D341Med (cell line): ENCODE measurements around the gene SNPH.
A peak's percentile ranks its signal among the peaks of the same experiment; 100 is the strongest.

ENCODE experiments used
- DNase-seq: peaks from one replicate; pipeline ENCODE4 v3.0.0; 2012; ENCODE audit warnings: low spot score

The SNPH gene

DNA sequence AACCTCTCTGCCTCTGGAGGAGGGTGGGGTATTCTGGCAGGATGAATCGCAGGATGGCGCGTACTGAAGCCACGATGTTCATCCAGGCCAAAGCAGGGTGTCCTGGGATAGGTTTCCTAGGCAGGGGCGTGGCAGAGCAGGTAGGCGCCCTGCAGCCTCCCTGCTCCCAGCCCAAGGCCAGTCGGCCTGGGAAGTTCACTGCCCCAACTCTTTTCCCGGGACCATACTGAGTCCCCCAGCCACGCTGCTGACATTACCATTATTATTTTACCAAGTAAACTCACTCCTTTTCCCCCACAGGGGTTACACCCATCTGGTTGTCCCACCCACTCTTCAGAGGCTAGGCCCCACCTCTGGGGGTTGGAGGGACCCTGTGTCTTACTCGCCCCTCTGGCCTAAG is 41.1 kb downstream of the SNPH start:
- DNase-seq: no peak

DNA sequence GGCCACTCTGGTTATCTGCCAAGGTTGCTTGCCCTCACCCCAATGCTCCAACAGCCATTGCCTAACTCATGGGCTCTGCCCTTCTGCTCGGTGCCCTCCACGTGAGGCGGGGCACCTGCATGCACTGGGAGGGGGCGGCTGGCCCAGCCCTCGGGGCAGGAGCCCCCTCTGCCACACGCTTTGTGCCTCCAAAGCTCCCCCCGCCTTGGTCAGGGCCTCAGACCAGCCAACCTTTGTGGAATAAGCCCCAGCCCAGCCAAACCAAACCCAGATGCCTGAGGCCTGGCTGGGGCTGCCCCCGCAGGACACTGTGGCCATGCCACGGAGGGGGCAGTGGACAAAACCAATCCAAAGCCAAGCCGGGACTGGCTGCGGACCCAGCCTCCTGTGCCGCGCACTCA is 41.5 kb downstream of the SNPH start:
- no peak for DNase-seq

DNA sequence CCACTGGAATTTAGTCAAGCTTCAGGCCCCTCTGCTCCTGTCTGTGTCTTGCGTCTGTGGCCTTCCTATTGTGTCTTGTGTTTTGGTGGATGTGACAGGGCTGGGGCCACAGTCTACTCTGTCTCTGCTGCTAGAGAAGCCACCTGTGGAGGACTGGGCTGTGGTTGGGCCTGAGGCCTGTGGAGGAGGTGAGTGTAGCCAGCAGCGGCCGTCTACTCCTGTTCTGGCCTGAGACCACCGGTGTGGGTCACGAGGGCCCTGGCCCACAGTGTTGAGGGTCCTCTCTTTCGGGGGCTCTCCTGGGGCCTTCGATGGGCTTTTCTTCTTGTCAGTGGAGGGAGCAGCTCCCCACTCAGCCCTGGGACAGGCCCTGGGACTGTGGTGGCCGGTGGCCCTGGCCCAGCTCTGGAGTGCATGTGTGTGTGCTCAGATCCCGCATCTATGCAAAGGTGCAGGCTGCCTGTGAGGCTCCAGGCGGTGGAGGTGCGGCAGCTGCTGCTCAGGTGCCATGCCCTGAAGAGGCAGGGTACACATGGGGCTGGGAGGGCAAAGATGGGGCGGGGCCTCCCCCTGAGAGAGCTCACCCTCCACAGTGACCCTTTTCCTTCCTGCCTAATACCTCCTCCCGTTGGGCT is 42.1 kb downstream of the SNPH start:
- no peak for DNase-seq

DNA sequence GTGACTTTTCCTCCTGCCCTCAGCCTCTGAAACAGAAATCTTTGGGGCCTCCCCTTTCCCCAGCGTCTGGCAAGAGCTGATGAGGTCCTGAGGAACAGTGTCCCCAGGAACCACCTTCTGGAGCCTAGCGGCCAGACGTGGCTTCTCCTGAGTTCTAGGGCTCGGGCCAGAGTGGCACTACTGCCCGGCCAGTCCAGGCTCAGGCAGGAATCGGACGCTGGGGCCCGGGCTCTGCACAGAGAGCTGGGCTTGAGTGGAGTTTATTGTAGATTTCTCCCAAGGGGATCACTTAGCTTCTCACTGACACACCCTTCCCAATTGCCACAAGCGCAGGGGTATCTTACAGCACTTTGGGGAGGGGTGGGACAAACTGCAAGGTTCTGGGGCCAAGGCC is 42.6 kb downstream of the SNPH start:
- DNase-seq: no peak

DNA sequence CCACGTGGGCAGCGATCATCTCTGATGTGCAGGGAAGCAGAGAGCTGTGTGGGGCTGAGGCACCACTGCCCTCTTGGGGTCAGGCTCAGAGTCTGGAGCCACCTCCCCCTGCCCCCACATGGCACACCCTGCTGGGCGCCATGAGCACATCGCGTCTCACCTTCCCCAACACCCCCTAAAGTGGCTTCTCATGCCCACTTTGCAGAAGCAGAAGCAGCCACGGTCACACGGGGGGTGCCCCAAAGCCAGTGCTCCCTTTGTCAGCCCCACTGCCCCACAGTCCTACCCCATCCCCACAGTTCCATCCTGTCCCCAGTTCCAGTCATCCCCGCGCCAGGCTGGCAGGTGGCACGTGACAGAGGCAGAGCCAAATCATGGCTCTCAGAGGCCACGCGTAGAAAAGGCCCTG is 43.3 kb downstream of the SNPH start:
- no peak for DNase-seq

DNA sequence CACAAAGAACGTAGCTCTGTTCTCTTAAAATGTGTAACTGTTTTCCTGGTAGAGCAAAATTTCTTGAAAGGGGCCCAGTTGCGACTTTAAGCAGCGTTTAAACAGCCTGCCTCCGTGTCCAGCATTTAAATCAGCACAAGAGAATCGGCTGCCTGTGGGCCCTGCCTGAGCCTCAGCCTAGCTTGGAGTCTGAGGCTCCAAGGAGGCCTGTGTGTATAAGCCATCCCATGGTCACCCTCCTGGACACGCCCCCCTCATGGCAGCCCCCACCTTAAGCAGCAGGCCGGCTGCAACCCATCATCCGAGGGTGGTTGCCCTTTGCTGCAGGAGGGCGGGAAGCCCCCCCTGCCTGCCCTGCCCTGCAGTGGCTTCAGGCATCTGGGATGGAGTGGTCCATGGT is 44.0 kb downstream of the SNPH start:
- no peak for DNase-seq

DNA sequence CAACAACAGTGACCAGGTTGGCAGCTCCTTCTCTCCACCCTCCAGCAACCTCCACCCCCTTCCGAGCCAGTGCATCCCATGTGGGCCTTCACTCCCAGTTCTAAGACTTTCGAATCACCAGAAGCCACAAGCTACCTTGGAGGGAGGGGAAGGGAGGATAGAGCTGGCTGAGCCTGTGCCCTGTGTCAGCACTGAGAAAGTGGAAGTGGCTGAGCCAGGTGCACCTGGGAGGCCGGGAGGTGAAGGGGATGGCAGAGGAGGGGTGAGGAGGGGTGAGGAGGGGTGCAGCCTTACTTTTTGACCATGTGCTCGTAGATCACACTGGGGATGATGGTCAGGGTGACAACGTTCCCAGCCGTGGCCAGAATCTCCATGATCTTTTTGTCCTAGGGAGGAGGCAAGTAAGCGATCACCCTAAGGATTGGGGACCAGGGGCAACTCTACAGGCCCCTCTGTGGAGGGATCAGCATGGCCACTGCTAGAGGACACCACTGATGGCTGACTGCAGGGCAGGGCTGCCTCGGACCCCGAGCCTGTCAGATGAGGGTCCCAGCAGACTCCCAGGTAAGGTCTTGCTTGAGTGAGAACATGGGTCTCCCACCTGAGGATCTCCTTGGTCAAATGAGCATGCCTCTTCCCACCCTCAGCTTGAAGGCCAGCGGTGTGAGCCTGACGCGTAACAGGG is 44.6 kb downstream of the SNPH start:
- DNase-seq: no peak

DNA sequence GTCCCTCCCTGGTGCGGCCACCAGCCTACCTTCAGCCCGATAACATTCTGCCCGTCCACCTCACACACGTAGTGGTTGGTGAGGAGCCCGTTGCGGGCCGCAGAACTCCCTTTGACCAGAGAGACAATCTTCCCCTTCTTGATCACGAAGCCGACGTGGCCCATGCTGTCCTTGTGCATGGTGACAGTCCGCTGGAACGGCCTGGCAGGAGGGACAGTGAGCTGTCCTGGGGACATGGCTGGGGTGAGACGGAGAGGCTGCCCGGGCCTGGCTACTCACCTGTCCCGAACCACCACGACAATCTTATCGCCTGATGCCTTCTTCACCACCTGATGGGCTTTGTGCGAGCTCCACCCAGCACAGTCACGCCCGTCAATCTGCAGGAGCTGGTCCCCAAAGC is 46.2 kb downstream of the SNPH start:
- no peak for DNase-seq

DNA sequence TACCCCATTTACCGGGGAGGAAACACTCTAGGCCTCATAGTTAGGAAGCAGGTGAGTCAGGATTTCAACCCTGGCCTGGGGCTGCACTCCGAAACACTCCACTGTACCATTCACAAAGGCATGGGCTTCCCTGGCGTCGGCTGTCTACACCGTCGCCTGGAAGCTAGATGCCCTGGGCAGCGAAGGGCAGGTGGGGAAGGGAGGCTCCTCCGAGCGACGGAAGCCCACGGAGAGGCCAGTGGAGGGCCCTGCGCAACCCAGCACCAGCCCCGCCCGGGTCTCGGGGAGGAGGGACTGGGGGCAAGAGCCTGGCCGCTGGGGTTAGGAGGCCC is 46.8 kb downstream of the SNPH start:
- no peak for DNase-seq

DNA sequence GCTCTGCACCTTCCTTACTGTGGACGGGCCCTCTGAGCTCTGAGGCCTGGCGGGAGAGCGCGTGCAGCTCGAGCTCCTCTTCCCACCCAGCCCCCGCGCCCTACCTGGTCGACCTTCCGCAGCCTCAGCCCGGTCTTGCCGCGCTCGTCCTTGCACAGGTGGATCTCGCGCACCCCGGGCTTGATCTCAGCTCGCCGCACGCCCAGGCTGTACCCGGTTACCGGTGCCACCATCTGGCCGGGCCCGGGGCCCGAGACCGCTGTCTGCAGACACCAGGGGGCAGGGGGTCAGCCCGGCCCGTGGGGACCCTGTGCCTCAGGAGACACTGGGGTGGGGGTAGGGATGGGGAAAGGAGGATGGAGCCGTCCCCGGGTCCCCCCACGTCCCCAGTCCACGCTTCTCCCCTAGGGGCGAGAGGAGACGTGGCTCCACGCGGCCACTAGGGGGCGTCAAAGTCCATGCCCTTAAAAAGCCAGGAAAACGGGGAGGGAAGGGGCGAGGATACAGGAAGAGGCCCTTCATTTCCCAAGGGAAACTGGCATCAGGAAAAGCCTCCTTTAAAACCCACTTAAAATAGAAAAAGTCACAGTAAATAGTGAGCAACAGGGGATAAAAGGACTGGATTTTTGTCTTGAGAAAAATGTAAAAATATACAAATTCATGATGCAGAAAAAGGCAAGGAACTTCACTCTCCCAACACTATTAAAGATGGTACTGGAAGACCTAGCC is 47.3 kb downstream of the SNPH start:
- peak; percentile 89 for DNase-seq

DNA sequence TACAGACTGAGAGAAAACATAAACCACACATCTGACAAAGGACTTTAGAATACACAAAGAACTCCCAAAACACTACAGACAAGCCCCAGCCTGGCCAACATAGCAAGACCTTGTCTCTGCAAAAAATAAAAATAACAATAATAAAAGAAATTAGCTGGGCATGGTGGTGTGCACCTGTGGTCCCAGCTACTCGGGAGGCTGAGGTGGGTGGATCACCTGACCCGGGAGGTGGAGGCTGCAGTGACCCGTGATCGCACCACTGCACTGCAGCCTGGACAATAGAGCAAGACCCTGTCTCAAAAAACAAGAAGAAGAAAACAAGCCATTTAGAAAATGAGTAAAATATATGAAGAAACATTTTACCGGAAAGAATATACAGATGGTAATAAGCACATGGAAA is 49.7 kb downstream of the SNPH start:
- DNase-seq: no peak

DNA sequence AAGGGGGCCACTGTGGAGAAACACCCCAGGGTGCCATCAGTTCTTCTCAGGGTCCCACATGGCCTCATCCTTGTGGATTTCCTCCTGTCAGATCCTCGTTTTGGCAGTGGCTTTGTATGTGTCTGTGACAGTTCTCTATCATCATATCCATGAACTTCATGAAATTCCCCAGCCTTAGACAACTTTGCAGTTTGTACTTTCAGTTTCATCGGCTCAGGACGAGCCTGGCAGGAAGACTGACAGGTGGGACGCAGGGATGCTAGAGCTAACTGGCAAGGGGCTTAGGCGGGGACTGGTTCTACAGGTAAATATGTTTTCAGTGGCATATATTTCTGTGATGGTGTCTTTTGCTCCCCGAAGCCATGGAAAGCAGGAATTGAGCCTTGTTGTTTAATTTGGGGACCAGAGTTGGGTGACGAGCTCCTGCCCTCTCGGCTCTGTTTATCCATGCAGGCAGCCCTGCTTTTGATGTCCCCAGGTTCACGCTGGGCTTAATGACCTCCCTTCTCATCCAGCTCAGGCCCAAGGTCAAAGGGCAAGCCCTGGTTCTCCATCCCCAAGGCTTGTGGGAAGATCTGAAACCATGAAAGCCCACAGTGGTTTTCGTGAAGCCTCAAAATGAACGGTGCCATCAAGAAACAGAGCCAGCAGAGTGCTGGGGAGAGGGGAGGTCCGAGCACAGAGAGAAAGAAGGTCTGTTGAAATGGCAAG is 51.6 kb downstream of the SNPH start:
- DNase-seq: no peak

DNA sequence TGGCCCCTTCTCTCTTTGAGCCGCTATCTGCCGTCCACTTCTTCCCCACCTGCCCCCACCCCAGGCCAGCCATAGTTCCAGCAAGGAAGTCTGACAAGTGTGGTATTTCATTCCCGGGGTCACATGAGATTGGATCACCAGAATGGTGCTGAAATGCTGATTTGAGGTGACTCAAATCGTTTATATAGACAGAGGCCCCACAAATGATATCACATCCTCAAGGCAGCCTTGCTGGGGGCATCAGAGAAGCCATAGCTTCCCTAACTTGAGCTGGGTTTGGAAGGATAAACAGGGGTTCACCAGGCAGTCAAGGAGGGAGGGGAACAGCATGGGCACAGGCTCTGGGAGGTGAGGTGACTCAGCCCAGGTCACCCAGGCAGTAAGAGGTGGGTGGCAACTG is 53.0 kb downstream of the SNPH start:
- DNase-seq: no peak

DNA sequence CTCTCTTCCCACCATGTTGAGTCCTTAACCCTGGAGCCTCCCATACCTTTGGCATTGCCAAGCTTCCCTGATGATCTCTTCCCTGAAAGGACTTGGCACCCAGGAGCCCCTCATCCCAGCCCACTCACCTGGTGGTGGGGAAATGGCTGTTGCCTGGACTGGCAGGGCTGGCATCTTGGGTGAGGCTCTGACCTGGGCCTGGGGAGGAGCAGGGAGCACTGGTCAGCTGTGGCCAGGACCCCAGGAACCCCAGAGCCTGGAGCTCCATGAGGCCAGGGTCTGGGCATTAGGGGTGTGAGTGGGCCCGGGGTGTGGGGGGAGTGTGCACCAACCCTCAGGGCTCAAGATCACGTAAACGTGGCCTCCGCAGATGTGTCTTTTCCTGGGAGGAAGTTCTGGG is 53.4 kb downstream of the SNPH start:
- DNase-seq: no peak

DNA sequence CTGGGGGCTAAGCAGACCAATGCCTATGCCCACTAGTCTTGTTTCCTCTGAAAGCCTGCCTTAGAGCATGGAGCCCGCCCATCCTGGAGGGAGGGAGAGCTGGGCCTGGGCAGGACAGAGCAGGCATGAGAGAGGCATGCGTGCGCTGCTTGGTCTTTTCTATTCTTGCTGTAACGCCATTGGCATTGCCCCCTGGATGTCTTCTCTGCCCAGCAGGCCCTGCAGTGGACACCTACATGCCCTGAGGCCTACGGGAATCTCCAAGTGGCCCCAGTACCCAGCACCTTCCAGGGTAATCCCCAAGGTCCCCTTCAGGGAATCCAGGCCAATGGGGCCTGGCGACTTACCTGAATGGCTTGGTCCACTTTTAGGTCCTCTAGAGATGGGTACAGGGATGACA is 53.9 kb downstream of the SNPH start:
- no peak for DNase-seq

DNA sequence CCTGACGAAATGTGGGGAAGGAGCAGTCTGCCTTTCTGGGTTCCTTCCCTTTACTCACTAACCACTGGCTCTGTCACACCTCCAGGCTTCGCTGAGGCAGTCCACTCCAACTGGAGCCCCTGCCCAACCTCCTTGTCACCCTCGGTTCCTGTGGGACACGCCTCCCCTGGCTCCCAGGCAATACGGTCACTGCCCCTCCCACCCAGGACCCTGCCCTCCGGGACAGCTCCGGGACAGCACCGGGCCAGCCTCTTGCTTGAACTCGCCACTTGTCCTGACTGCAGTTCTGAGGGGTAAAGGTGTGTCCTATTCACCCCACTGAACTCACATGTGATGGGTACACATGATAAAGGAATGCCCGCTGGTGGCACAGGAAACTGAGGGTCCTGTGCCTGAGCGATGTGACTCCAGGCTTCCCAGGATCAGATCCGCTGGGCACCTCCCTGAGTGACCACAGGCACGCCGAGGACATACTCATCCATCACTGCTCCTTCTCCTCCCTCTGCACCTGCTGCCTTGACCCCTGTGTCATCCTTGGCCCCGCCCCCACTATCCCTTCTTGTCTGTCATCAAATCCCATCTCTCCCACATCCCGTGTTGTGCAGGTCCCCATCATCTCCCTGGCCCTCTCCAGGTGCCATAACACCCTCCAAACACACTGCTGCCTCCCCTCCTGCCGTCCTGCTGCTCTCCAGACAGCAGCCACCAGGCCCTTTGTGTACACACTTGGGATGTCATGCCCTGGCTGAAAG is 55.0 kb downstream of the SNPH start:
- DNase-seq: no peak

DNA sequence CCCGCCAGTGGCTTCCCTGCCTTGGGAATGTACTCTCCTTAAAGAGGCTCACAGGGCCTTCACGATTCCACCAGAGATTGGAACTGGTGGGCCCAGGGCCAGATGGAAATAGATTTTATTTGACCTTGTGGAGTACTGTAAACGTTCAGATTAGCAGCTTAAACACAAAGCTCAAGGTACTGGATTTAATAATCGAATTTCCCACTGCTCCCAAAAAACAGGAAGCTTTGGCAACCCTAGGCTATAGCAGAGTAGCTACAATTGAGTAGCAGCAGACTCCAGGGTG is 55.5 kb downstream of the SNPH start:
- no peak for DNase-seq

DNA sequence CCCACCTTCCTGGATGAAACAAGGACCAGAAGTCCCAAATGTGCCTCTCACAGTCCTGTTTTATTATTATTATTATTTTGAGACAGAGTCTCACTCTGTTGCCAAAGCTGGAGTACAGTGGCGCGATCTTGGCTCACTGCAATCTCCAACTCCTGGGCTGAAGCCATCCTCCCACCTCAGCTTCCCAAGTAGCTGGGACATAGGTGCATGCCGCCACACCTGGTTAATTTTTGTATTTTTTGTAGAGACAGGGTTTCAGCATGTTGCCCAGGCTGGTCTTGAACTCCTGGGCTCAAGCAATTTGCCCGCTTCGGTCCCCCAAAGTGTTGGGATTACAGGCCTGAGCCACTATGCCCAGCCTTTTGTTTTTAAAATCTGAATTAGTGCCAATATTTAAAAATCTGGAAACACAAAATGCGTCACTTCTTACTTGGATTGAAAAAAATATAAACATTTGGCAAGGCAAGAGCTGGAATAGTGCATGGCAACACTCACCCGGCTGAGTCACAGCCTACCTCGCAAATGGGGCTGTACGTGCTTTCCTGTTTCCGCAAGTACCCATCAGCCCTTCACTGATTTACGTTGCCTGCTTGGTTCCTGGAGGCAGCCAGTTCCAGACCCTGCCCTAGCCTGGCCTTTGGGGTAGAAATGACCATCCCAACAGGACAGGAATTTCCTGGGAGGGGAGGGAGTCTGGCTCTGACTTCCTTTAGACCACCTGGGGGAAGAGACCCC is 56.6 kb downstream of the SNPH start:
- DNase-seq: no peak

DNA sequence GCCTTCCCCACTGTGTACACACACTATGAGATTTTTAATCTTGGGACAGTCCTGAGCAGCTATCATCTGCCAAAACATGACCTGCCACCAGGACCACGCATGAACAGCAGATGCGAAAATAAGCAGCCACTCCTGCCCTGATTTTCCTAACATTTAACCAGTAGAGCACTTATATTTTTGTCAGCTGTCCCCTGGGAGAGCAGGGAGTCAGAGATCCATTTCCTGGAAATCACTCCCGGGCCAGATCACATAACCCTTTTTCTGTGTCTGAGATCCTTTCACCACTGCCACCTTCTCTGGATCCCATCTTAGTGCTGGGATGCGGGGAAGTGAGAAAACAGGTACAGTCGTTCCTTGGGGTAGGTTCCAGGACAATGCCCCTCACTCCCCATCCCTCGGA is 57.2 kb downstream of the SNPH start:
- no peak for DNase-seq

DNA sequence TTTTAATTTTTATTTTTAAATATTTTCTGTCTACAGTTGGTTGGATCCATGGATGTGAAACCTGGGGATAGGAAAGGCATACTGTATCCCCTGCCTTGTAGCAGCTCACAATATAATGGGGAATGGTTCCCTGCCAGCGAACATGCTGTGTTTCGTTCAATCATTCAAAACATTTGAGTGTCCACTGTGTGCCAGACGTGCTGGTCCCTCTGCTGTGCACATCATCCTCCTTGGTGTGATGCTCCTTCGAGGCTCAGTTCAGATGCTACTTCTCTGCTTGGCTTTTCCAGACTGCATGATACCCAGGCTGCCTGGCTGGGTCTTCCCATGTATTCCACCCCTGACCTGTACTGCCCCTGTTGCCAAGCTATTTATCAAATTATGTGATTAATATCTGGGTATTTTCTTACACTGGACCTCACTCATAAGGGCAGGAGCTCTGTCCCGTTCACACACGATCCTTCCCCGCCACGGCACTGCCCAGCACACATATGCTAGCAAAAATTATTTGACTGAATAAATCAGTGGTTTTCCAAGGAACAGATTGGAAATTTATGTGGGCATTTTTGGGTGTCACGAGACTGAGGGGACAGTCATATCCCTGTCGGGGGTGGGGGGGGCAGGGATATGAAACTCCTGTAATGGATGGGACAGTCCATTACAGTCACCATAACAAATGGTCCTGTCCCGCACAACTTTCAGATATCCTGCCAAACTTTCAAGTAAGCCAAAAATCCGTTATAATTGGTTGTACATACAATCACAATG is 57.9 kb downstream of the SNPH start:
- no peak for DNase-seq

DNA sequence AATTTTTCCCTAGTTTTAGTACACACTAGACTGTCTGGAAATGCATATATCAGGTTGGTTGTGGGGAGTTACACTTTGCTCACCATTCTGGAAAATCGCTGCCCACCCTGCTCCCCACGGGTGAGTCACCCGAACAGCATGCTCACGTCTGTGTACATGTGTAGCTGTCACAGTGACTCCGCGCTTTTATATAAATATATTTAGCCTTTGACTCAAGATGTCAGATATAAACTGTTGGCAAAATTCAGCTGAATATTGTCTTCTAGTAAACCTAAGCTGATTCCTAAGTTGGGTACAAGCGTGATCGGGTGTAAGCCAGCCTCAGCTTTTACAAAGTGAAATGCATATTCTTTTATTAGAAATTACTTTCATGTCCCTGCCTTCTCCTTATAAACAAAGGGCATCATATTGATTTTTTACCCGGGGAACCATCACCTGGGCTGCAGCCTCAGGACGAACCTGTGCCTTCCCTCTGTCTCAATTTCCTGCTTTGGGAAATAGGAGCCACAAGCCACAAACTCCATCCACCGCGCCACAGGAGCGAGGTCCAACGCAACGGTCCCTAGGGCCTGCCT is 58.6 kb downstream of the SNPH start:
- DNase-seq: no peak
